HCT116 (cell line): ENCODE data around the gene KCNK16.

Experiments
- CEBPB ChIP-seq: IDR thresholded peaks from 2 replicates; pipeline ENCODE4 v1.6.1; 2012; ENCODE audit warnings: low read depth
- CTCF ChIP-seq, 3 experiments: fragments of 200-600 bp in 1 of 3; sonication (generic) in 1 of 3; IDR thresholded peaks in 2 of 3; conservative IDR thresholded peaks in 1 of 3; 2 replicates each; pipeline ENCODE4 v1.5.1; 2012 to 2017; ENCODE audit warnings: low read depth in 2 of 3, low read length in 2 of 3, antibody characterized with exemption in 1 of 3, borderline replicate concordance in 1 of 3, control low read depth in 1 of 3, mild to moderate bottlenecking in 1 of 3, mixed read lengths in 1 of 3, mixed run types in 1 of 3, moderate library complexity in 1 of 3; ENCODE audit not compliant: insufficient read depth in 1 of 3
- JUND ChIP-seq: IDR thresholded peaks from 2 replicates; pipeline ENCODE4 v1.6.1; 2012
- POLR2A ChIP-seq: IDR thresholded peaks from 2 replicates; pipeline ENCODE4 v1.7.0; 2011; ENCODE audit warnings: borderline replicate concordance; ENCODE audit not compliant: insufficient read depth, insufficient read length; ENCODE audit errors: extremely low read depth
- SP1 ChIP-seq: IDR thresholded peaks from 2 replicates; pipeline ENCODE4 v1.6.1; 2012; ENCODE audit warnings: low read depth
- TCF7L2 ChIP-seq: IDR thresholded peaks from 2 replicates; pipeline ENCODE4 v1.7.0; 2011; ENCODE audit warnings: borderline replicate concordance, inconsistent platforms; ENCODE audit not compliant: insufficient read depth, insufficient read length; ENCODE audit errors: extremely low read depth

- TF ChIP-seq CEBPB: no peak
- no peak for TF ChIP-seq POLR2A
- no peak for TF ChIP-seq CTCF (IDR thresholded peaks at IDR 0.05 in 2 of 3, conservative IDR thresholded peaks at IDR 0.05 in 1 of 3; ENCODE audit: borderline replicate concordance in 1 of 3, insufficient read depth in 1 of 3, low read depth in 2 of 3, low read length in 2 of 3)
- TF ChIP-seq JUND: no peak
- no peak for TF ChIP-seq TCF7L2
- TF ChIP-seq SP1: no peak
Measured at GRCh38 chr6:39343396-39343870, 20.9 kb upstream of the KCNK16 start.
